Measurements from ENCODE around the gene SIGLEC5.

DNA sequence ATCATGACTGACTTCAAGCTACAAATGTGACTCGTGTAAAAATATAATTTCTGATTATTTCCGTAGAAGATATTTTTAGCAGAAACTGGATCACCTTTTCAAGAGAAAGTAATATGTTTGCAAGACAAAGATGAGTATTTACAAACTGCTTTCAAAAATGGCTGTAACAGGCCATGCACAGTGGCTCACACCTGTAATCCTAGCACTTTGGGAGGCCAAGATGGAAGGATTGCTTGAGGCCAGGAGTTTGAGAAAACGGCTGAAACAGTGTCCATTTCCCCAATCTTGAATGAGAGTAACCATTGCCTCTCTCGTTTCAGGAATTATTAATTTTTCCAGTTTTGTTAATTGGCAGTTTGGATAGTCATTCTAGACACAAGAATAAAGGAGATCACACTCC, 62.6 kb downstream of the SIGLEC5 start:
- TF ChIP-seq, protein P1, sequence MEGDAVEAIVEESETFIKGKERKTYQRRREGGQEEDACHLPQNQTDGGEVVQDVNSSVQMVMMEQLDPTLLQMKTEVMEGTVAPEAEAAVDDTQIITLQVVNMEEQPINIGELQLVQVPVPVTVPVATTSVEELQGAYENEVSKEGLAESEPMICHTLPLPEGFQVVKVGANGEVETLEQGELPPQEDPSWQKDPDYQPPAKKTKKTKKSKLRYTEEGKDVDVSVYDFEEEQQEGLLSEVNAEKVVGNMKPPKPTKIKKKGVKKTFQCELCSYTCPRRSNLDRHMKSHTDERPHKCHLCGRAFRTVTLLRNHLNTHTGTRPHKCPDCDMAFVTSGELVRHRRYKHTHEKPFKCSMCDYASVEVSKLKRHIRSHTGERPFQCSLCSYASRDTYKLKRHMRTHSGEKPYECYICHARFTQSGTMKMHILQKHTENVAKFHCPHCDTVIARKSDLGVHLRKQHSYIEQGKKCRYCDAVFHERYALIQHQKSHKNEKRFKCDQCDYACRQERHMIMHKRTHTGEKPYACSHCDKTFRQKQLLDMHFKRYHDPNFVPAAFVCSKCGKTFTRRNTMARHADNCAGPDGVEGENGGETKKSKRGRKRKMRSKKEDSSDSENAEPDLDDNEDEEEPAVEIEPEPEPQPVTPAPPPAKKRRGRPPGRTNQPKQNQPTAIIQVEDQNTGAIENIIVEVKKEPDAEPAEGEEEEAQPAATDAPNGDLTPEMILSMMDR (IDR thresholded peaks at IDR 0.05; ENCODE audit: insufficient read depth, low read length, poor library complexity, severe bottlenecking) = no peak
- TF ChIP-seq EZH2phosphoT487 (conservative IDR thresholded peaks at IDR 0.05; ENCODE audit: low read length) = no peak
